ENCODE measurements around the gene INO80.
"Not testable (repeated sequence)": the region's sequence is repeated elsewhere in the genome, so short reads cannot be mapped to it uniquely, and the experiment has no call there.

INO80 gene

GRCh38 chr15:40968290-40969085 lies 147.6 kb downstream of the INO80 start:
- Mint-ChIP-seq H3K27me3 (ENCODE audit: low read depth) (no peaks in the 10 kb centered on the region), H3K4me1 (ENCODE audit: low read depth) (no peaks in the 10 kb centered on the region), H3K36me3 (ENCODE audit: low read depth) (no peaks in the 10 kb centered on the region), H3K4me3 (no peak overlapping the region), H3K9me3 (no peaks in the 10 kb centered on the region), H3K27ac (no peak overlapping the region)
- no peak for DNase-seq (ENCODE audit: low spot score)

- Mint-ChIP-seq H3K27me3 (ENCODE audit: low read depth) (no peaks in the 10 kb centered on the region), H3K27ac (no peak overlapping the region), H3K9me3 (no peaks in the 10 kb centered on the region), H3K4me3 (no peak overlapping the region), H3K36me3 (ENCODE audit: low read depth) (no peaks in the 10 kb centered on the region), H3K4me1 (ENCODE audit: low read depth) (peaks cover 5% of the 10 kb centered on the region)
- DNase-seq (ENCODE audit: low spot score): no peak
These were observed 151.4 kb downstream of the INO80 start for GRCh38 chr15:40964634-40965033.

GRCh38 chr15:40964006-40964405 lies 152.1 kb downstream of the INO80 start:
- H3K27ac Mint-ChIP-seq: no peak overlapping the region
- DNase-seq (ENCODE audit: low spot score): no peak
- peaks cover 5% of the 10 kb centered on the region for H3K4me1 Mint-ChIP-seq (ENCODE audit: low read depth)
- H3K36me3 Mint-ChIP-seq (ENCODE audit: low read depth): no peaks in the 10 kb centered on the region
- no peaks in the 10 kb centered on the region for H3K27me3 Mint-ChIP-seq (ENCODE audit: low read depth)
- no peaks in the 10 kb centered on the region for H3K9me3 Mint-ChIP-seq
- no peak overlapping the region for H3K4me3 Mint-ChIP-seq

- Mint-ChIP-seq H3K27me3 (ENCODE audit: low read depth) (no peaks in the 10 kb centered on the region), H3K27ac (no peak overlapping the region), H3K36me3 (ENCODE audit: low read depth) (no peaks in the 10 kb centered on the region), H3K9me3 (no peaks in the 10 kb centered on the region), H3K4me1 (ENCODE audit: low read depth) (peaks cover 5% of the 10 kb centered on the region), H3K4me3 (no peak overlapping the region)
- DNase-seq (ENCODE audit: low spot score): no peak
These were observed 152.9 kb downstream of the INO80 start for GRCh38 chr15:40963201-40963600.

GRCh38 chr15:40962317-40962716 lies 153.8 kb downstream of the INO80 start:
- not testable (repeated sequence) for H3K4me3 Mint-ChIP-seq; H3K27me3 Mint-ChIP-seq (ENCODE audit: low read depth); H3K27ac Mint-ChIP-seq; H3K9me3 Mint-ChIP-seq; H3K36me3 Mint-ChIP-seq (ENCODE audit: low read depth); H3K4me1 Mint-ChIP-seq (ENCODE audit: low read depth); DNase-seq (ENCODE audit: low spot score)

GRCh38 chr15:40961740-40962139 lies 154.3 kb downstream of the INO80 start:
- H3K27ac Mint-ChIP-seq; H3K36me3 Mint-ChIP-seq (ENCODE audit: low read depth); DNase-seq (ENCODE audit: low spot score); H3K4me3 Mint-ChIP-seq; H3K9me3 Mint-ChIP-seq; H3K27me3 Mint-ChIP-seq (ENCODE audit: low read depth); H3K4me1 Mint-ChIP-seq (ENCODE audit: low read depth): not testable (repeated sequence)

GRCh38 chr15:40960925-40961324 lies 155.2 kb downstream of the INO80 start:
- no peak overlapping the region for H3K4me3 Mint-ChIP-seq
- peaks cover 4% of the 10 kb centered on the region for H3K36me3 Mint-ChIP-seq (ENCODE audit: low read depth)
- H3K27me3 Mint-ChIP-seq (ENCODE audit: low read depth): no peaks in the 10 kb centered on the region
- DNase-seq (ENCODE audit: low spot score): no peak
- H3K4me1 Mint-ChIP-seq (ENCODE audit: low read depth): peaks cover 10% of the 10 kb centered on the region
- H3K27ac Mint-ChIP-seq: no peak overlapping the region
- no peaks in the 10 kb centered on the region for H3K9me3 Mint-ChIP-seq

GRCh38 chr15:40960151-40960885 lies 155.8 kb downstream of the INO80 start:
- no peak for DNase-seq (ENCODE audit: low spot score)
- H3K36me3 Mint-ChIP-seq (ENCODE audit: low read depth): peaks cover 4% of the 10 kb centered on the region
- H3K9me3 Mint-ChIP-seq: no peaks in the 10 kb centered on the region
- no peaks in the 10 kb centered on the region for H3K27me3 Mint-ChIP-seq (ENCODE audit: low read depth)
- H3K27ac Mint-ChIP-seq: no peak overlapping the region
- no peak overlapping the region for H3K4me3 Mint-ChIP-seq
- H3K4me1 Mint-ChIP-seq (ENCODE audit: low read depth): peaks cover 12% of the 10 kb centered on the region

GRCh38 chr15:40959331-40960141 lies 156.5 kb downstream of the INO80 start:
- no peak for DNase-seq (ENCODE audit: low spot score)

GRCh38 chr15:40958723-40959122 lies 157.4 kb downstream of the INO80 start:
- no peaks in the 10 kb centered on the region for H3K9me3 Mint-ChIP-seq
- H3K27me3 Mint-ChIP-seq (ENCODE audit: low read depth): no peaks in the 10 kb centered on the region
- DNase-seq (ENCODE audit: low spot score): no peak
- H3K4me3 Mint-ChIP-seq: no peak overlapping the region
- no peak overlapping the region for H3K27ac Mint-ChIP-seq
- H3K4me1 Mint-ChIP-seq (ENCODE audit: low read depth): peaks cover 21% of the 10 kb centered on the region
- peaks cover 4% of the 10 kb centered on the region for H3K36me3 Mint-ChIP-seq (ENCODE audit: low read depth)

More at GRCh38 chr15:40959331-40960141, 156.5 kb downstream of the INO80 start:
- no peaks in the 10 kb centered on the region for H3K9me3 Mint-ChIP-seq
- no peak overlapping the region for H3K4me3 Mint-ChIP-seq
- H3K27ac Mint-ChIP-seq: no peak overlapping the region
- H3K36me3 Mint-ChIP-seq (ENCODE audit: low read depth): peaks cover 4% of the 10 kb centered on the region
- no peaks in the 10 kb centered on the region for H3K27me3 Mint-ChIP-seq (ENCODE audit: low read depth)
- peaks cover 13% of the 10 kb centered on the region for H3K4me1 Mint-ChIP-seq (ENCODE audit: low read depth)

GRCh38 chr15:40958146-40958545 lies 157.9 kb downstream of the INO80 start:
- DNase-seq (ENCODE audit: low spot score): no peak
- no peak overlapping the region for H3K27ac Mint-ChIP-seq
- no peaks in the 10 kb centered on the region for H3K27me3 Mint-ChIP-seq (ENCODE audit: low read depth)
- H3K36me3 Mint-ChIP-seq (ENCODE audit: low read depth): peaks cover 4% of the 10 kb centered on the region
- H3K9me3 Mint-ChIP-seq: no peaks in the 10 kb centered on the region
- H3K4me3 Mint-ChIP-seq: no peak overlapping the region
- peaks cover 23% of the 10 kb centered on the region for H3K4me1 Mint-ChIP-seq (ENCODE audit: low read depth)

GRCh38 chr15:40957581-40958051 lies 158.5 kb downstream of the INO80 start:
- Mint-ChIP-seq H3K36me3 (ENCODE audit: low read depth) (peaks cover 4% of the 10 kb centered on the region), H3K4me3 (no peak overlapping the region), H3K27ac (no peak overlapping the region), H3K27me3 (ENCODE audit: low read depth) (no peaks in the 10 kb centered on the region), H3K4me1 (ENCODE audit: low read depth) (peaks cover 26% of the 10 kb centered on the region), H3K9me3 (no peaks in the 10 kb centered on the region)
- DNase-seq (ENCODE audit: low spot score): no peak

GRCh38 chr15:40957041-40957555 lies 159.0 kb downstream of the INO80 start:
- no peaks in the 10 kb centered on the region for H3K27me3 Mint-ChIP-seq (ENCODE audit: low read depth)
- H3K4me1 Mint-ChIP-seq (ENCODE audit: low read depth): peaks cover 30% of the 10 kb centered on the region
- H3K27ac Mint-ChIP-seq: no peak overlapping the region
- H3K4me3 Mint-ChIP-seq: no peak overlapping the region
- no peak for DNase-seq (ENCODE audit: low spot score)
- peaks cover 4% of the 10 kb centered on the region for H3K36me3 Mint-ChIP-seq (ENCODE audit: low read depth)
- H3K9me3 Mint-ChIP-seq: no peaks in the 10 kb centered on the region

Data from T-helper 2 cell treated with Interferon-gamma antibody and Interleukin-4, amounts not matched to agents 5 μg/mL and 100 μg/mL, for 36 hours (primary cell).